ENCODE data around the gene DACH1. TPM values are rescaled to one million over a fixed set of nuclear protein-coding genes. Genes with fewer than 3 reads are reported as not detected.

Gene DACH1
- total RNA-seq, 2 experiments from 2014 or later: 0.71 to 0.89 TPM

GRCh38 chr13:71853725-71854124 lies 13.3 kb downstream of the DACH1 start:
- ChIA-PET POLR2A (no interaction called here), CTCF (no interaction called here)

DNA sequence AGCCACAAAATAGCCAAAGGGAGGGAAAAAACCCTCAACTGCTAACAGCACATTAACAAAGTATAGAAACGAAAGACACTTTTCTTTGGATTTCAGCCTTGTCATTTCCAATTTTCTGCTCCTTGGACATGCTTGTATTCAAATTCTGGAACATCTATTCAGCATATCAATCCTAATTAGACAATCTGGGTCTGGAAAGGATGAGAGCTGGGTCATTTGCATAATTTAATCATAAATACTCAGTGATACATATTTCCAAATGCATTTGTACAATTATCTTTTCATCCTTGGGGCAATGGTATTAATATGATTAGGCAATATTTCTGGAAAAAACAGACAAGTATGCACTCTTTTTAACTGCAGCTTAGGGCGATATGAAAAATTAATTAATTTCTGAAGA lies 14.3 kb downstream of the DACH1 start:
- POLR2A ChIA-PET: no interaction called here
- Histone ChIP-seq H3K9me3 (ENCODE audit: control insufficient read depth in 1 of 2, insufficient read depth in 1 of 2, low read length in 2 of 2) (no peaks in the 10 kb centered on the region), H3K27ac (ENCODE audit: low read depth in 1 of 2, low read length in 2 of 2) (no peak overlapping the region), H3K4me1 (ENCODE audit: insufficient read depth, low read length) (no peaks in the 10 kb centered on the region), H3K4me3 (ENCODE audit: low read length) (no peak overlapping the region), H3K36me3 (ENCODE audit: insufficient read depth, low read length) (no peaks in the 10 kb centered on the region), H3K27me3 (ENCODE audit: control insufficient read depth in 1 of 2, insufficient read depth in 2 of 2, low read length in 2 of 2) (no peaks in the 10 kb centered on the region)
- intact Hi-C loops (cut with DNase I, micrococcal nuclease): no loop called here
- CTCF ChIA-PET: no interaction called here
- no peak for TF ChIP-seq CTCF (IDR thresholded peaks at IDR 0.05)
- no peak overlapping the region for H3K4me3 Mint-ChIP-seq
- no peaks in the 10 kb centered on the region for H3K27me3 Mint-ChIP-seq
- H3K27ac Mint-ChIP-seq: no peak overlapping the region
- no peaks in the 10 kb centered on the region for H3K9me3 Mint-ChIP-seq
- H3K4me1 Mint-ChIP-seq (ENCODE audit: low read depth): no peaks in the 10 kb centered on the region
- no peak for ATAC-seq (ENCODE audit: poor library complexity)
- H3K36me3 Mint-ChIP-seq (ENCODE audit: low read depth): no peaks in the 10 kb centered on the region
- DNase-seq: no peak

More at GRCh38 chr13:71853725-71854124, 13.3 kb downstream of the DACH1 start:
- H3K27me3 ChIP-seq (ENCODE audit: control insufficient read depth in 1 of 2, insufficient read depth in 2 of 2, low read length in 2 of 2): no peaks in the 10 kb centered on the region
- Mint-ChIP-seq H3K36me3 (ENCODE audit: low read depth) (no peaks in the 10 kb centered on the region), H3K4me3 (no peak overlapping the region), H3K9me3 (no peaks in the 10 kb centered on the region), H3K4me1 (ENCODE audit: low read depth) (no peaks in the 10 kb centered on the region), H3K27ac (no peak overlapping the region), H3K27me3 (no peaks in the 10 kb centered on the region)
- H3K27ac ChIP-seq (ENCODE audit: low read depth in 1 of 2, low read length in 2 of 2): no peak overlapping the region
- H3K4me1 ChIP-seq (ENCODE audit: insufficient read depth, low read length): no peaks in the 10 kb centered on the region
- TF ChIP-seq CTCF (IDR thresholded peaks at IDR 0.05): no peak
- no peaks in the 10 kb centered on the region for H3K36me3 ChIP-seq (ENCODE audit: insufficient read depth, low read length)
- intact Hi-C loops (cut with DNase I, micrococcal nuclease): no loop called here
- DNase-seq (no peak), ATAC-seq (ENCODE audit: poor library complexity) (no peak)
- no peaks in the 10 kb centered on the region for H3K9me3 ChIP-seq (ENCODE audit: control insufficient read depth in 1 of 2, insufficient read depth in 1 of 2, low read length in 2 of 2)
- no peak overlapping the region for H3K4me3 ChIP-seq (ENCODE audit: low read length)

GRCh38 chr13:71851498-71852409 lies 15.2 kb downstream of the DACH1 start:
- Histone ChIP-seq H3K9me3 (ENCODE audit: control insufficient read depth in 1 of 2, insufficient read depth in 1 of 2, low read length in 2 of 2) (no peaks in the 10 kb centered on the region), H3K36me3 (ENCODE audit: insufficient read depth, low read length) (no peaks in the 10 kb centered on the region), H3K27ac (ENCODE audit: low read depth in 1 of 2, low read length in 2 of 2) (no peak overlapping the region), H3K4me1 (ENCODE audit: insufficient read depth, low read length) (no peaks in the 10 kb centered on the region), H3K4me3 (ENCODE audit: low read length) (no peak overlapping the region), H3K27me3 (ENCODE audit: control insufficient read depth in 1 of 2, insufficient read depth in 2 of 2, low read length in 2 of 2) (no peaks in the 10 kb centered on the region)
- POLR2A ChIA-PET: no interaction called here
- TF ChIP-seq CTCF (IDR thresholded peaks at IDR 0.05): no peak
- intact Hi-C loops (cut with DNase I, micrococcal nuclease): no loop called here
- no peaks in the 10 kb centered on the region for H3K27me3 Mint-ChIP-seq
- H3K4me1 Mint-ChIP-seq (ENCODE audit: low read depth): no peaks in the 10 kb centered on the region
- CTCF ChIA-PET: no interaction called here
- H3K36me3 Mint-ChIP-seq (ENCODE audit: low read depth): no peaks in the 10 kb centered on the region
- H3K9me3 Mint-ChIP-seq: no peaks in the 10 kb centered on the region
- no peak overlapping the region for H3K27ac Mint-ChIP-seq
- no peak for ATAC-seq (ENCODE audit: poor library complexity)
- H3K4me3 Mint-ChIP-seq: no peak overlapping the region
- no peak for DNase-seq

Data from CD4-positive, alpha-beta T cell (primary cell).